ENCODE data around the gene GBX2.
"Not testable (repeated sequence)": the region's sequence is repeated elsewhere in the genome, so short reads cannot be mapped to it uniquely, and the experiment has no call there.

Gene GBX2

GRCh38 chr2:236156095-236156859 is 11.9 kb downstream of the GBX2 start:
- no peak overlapping the region for H3K4me3 ChIP-seq (ENCODE audit: low read length)
- no peak for DNase-seq (ENCODE audit: low read depth)
- no peak for TF ChIP-seq CTCF (conservative IDR thresholded peaks at IDR 0.05; ENCODE audit: low read length)

- TF ChIP-seq CTCF (conservative IDR thresholded peaks at IDR 0.05; ENCODE audit: low read length), result no peak
- no peak for DNase-seq (ENCODE audit: low read depth)
- no peak overlapping the region for H3K4me3 ChIP-seq (ENCODE audit: low read length)
Measured at GRCh38 chr2:236155406-236155805, 12.8 kb downstream of the GBX2 start.

GRCh38 chr2:236146436-236146835 is 21.8 kb downstream of the GBX2 start:
- no peak for DNase-seq (ENCODE audit: low read depth)
- no peak overlapping the region for H3K4me3 ChIP-seq (ENCODE audit: low read length)
- TF ChIP-seq CTCF (conservative IDR thresholded peaks at IDR 0.05; ENCODE audit: low read length), result no peak

GRCh38 chr2:236143811-236144210 is 24.4 kb downstream of the GBX2 start:
- no peak overlapping the region for H3K4me3 ChIP-seq (ENCODE audit: low read length)
- DNase-seq (ENCODE audit: low read depth), result no peak
- TF ChIP-seq CTCF (conservative IDR thresholded peaks at IDR 0.05; ENCODE audit: low read length), result no peak

- not testable (repeated sequence) for H3K4me3 ChIP-seq (ENCODE audit: low read length); DNase-seq (ENCODE audit: low read depth)
Measured at GRCh38 chr2:236141616-236142015, 26.6 kb downstream of the GBX2 start.

- no peak for TF ChIP-seq CTCF (conservative IDR thresholded peaks at IDR 0.05; ENCODE audit: low read length)
- H3K4me3 ChIP-seq (ENCODE audit: low read length), result no peak overlapping the region
- DNase-seq (ENCODE audit: low read depth), result no peak
Measured at GRCh38 chr2:236137066-236137465, 31.1 kb downstream of the GBX2 start.

GRCh38 chr2:236136538-236136937 is 31.6 kb downstream of the GBX2 start:
- DNase-seq (ENCODE audit: low read depth), result no peak
- TF ChIP-seq CTCF (conservative IDR thresholded peaks at IDR 0.05; ENCODE audit: low read length), result no peak
- H3K4me3 ChIP-seq (ENCODE audit: low read length), result no peak overlapping the region
